Breast epithelium (tissue), 4 donors: Measurements from ENCODE around the gene PAMR1. TPM values are rescaled to one million over a fixed set of nuclear protein-coding genes. Genes with fewer than 3 reads are reported as not detected.

Experiments
- DNase-seq, 2 donors: peaks; one replicate each; pipeline ENCODE4 v3.0.0-alpha.2; 2019; ENCODE audit warnings: low spot score in 2 of 2
- H3K27ac ChIP-seq, 2 donors: fragments of 200-600 bp; sonication (generic) in 1 of 2; one replicate each; pipeline ENCODE4 v1.5.1; 2016 to 2019; ENCODE audit warnings: mild to moderate bottlenecking in 1 of 2
- H3K27me3 ChIP-seq, 2 donors: fragments of 200-600 bp; sonication (generic) in 1 of 2; one replicate each; pipeline versions ENCODE4 v1.5.1 to v1.6.0; 2017 to 2019; ENCODE audit warnings: control low read depth in 1 of 2, mild to moderate bottlenecking in 1 of 2
- H3K36me3 ChIP-seq: fragments of 200-600 bp; one replicate; pipeline ENCODE4 v1.5.1; 2019
- H3K4me1 ChIP-seq, 2 donors: fragments of 200-600 bp; sonication (generic); one replicate each; pipeline ENCODE4 v1.5.1; 2016 to 2019; ENCODE audit warnings: control low read depth in 1 of 2
- H3K4me3 ChIP-seq, 3 donors: fragments of 200-600 bp; sonication (generic); 1 replicate in 2 of 3; 2 replicates in 1 of 3; pipeline ENCODE4 v1.5.1; 2016 to 2019; ENCODE audit warnings: mild to moderate bottlenecking in 3 of 3, moderate library complexity in 2 of 3
- H3K9me3 ChIP-seq, 2 donors: fragments of 200-600 bp; sonication (generic) in 1 of 2; one replicate each; pipeline ENCODE4 v1.5.1; 2016 to 2019; ENCODE audit warnings: control low read depth in 1 of 2
- POLR2A ChIP-seq: fragments of 450-650 bp; IDR thresholded peaks from one replicate; pipeline ENCODE4 v1.6.1; 2016; ENCODE audit warnings: antibody characterized with exemption, mild to moderate bottlenecking, moderate library complexity
- POLR2AphosphoS5 ChIP-seq, 3 donors: sonication (generic); formaldehyde crosslinking; IDR thresholded peaks; one replicate each; pipeline ENCODE4 v1.6.1; 2017; ENCODE audit warnings: antibody characterized with exemption in 3 of 3
- intact Hi-C: fragments of 100-400 bp; cut with DNase I; formaldehyde crosslinking; loops from one replicate; pipeline ENCODE4 v1.15.1; 2023; ENCODE audit warnings: low total_unique reads
- total RNA-seq, 3 donors: library from RNA; depleted of rRNA; stranded (reverse); fragments of >200 nt; gene quantifications; one replicate each; pipeline ENCODE4 v1.1.0, GENCODE V29; 2016
- TF ChIP-seq, protein P1 (sequence below), 3 donors: fragments of 450-650 bp; IDR thresholded peaks; one replicate each; pipeline ENCODE4 v1.5.1; 2016 to 2017; ENCODE audit warnings: antibody characterized with exemption in 3 of 3, mild to moderate bottlenecking in 3 of 3, moderate library complexity in 3 of 3

The PAMR1 gene
- total RNA-seq, 3 donors from 2014 or later = 8.8 to 36.4 (median 11.3) TPM

DNA sequence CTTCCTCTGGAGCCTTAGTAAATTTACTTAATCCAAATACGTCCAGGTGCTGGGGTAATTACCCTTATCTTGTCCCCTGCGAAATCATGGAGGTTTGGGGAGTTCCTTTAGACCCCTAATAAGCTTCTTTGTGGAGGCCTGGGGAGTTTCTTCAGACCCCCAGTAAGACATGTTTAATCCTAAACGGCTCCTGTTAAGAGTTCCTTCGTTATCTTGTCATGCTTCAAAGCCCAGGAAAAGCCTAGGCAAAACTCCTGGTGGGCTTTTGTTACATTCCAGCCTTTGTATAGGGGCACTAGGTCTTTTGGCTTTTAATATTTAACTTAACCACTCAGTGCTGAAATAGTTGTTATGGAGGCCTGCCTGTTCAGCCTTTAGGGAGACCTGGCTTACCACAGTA lies 18.1 kb upstream of the PAMR1 start:
- Histone ChIP-seq H3K36me3 (no peaks in the 10 kb centered on the region), H3K27ac (no peak overlapping the region)

DNA sequence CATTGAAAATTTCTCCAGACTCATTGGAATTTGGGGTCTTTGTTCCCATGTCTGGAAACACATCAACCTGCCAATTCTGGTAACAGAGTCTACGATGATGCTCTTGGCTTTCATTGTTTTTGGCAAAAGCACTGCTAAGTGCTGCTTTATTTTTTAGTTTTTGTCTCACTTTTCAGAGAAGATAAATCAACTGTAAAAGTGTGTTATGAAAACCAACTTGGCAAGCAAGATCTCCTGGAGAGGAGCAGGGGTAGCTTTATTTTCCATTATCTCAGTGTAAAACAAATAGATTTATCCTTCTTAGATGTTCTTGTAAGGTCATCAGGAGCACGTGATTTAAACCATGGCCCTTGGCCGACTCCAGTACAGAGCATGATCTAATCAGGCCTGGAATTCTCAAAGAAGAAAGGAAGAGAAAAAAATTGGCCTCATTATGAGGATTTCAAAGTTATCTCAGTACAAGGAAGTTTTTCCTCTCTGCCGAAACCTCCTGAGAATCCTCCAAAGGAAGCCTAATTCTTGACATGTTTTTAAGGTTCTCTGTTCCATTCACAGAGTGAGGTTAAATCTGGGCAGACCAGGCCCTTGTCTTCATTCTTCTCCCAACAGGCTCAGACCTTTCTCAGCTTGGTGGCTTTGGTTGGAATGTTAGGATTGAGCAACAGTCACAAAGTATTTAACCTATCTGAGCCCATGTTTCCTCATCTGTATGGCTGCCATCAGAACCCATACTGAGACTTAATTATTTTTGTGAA lies 16.4 kb upstream of the PAMR1 start:
- TF ChIP-seq, protein P1, sequence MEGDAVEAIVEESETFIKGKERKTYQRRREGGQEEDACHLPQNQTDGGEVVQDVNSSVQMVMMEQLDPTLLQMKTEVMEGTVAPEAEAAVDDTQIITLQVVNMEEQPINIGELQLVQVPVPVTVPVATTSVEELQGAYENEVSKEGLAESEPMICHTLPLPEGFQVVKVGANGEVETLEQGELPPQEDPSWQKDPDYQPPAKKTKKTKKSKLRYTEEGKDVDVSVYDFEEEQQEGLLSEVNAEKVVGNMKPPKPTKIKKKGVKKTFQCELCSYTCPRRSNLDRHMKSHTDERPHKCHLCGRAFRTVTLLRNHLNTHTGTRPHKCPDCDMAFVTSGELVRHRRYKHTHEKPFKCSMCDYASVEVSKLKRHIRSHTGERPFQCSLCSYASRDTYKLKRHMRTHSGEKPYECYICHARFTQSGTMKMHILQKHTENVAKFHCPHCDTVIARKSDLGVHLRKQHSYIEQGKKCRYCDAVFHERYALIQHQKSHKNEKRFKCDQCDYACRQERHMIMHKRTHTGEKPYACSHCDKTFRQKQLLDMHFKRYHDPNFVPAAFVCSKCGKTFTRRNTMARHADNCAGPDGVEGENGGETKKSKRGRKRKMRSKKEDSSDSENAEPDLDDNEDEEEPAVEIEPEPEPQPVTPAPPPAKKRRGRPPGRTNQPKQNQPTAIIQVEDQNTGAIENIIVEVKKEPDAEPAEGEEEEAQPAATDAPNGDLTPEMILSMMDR (IDR thresholded peaks at IDR 0.05) = no peak
- TF ChIP-seq POLR2AphosphoS5 (IDR thresholded peaks at IDR 0.05) (peak in 2 of 3 donors; percentile 60 to 65), POLR2A (no peak)
- H3K4me3 ChIP-seq = no peak overlapping the region
- peak in 1 of 2 donors; percentile 61 for DNase-seq
- H3K36me3 ChIP-seq = no peaks in the 10 kb centered on the region
- peak overlapping the region; percentile 69 to 84 for H3K27ac ChIP-seq
- intact Hi-C loops = loop anchor here (2.0 kb wide), 1 partner anchor 71 kb away; no protein-coding TSS in a partner anchor
- no peaks in the 10 kb centered on the region for H3K9me3 ChIP-seq
- H3K4me1 ChIP-seq = no peaks in the 10 kb centered on the region
- no peaks in the 10 kb centered on the region for H3K27me3 ChIP-seq

More for the DNA sequence above, 18.1 kb upstream of the PAMR1 start:
- intact Hi-C loops = no loop called here
- TF ChIP-seq, protein P1 (IDR thresholded peaks at IDR 0.05) = no peak
- TF ChIP-seq POLR2A (no peak), POLR2AphosphoS5 (IDR thresholded peaks at IDR 0.05) (no peak)
- H3K4me1 ChIP-seq = no peaks in the 10 kb centered on the region
- H3K9me3 ChIP-seq = no peaks in the 10 kb centered on the region
- H3K4me3 ChIP-seq = no peak overlapping the region
- DNase-seq = no peak
- H3K27me3 ChIP-seq = no peaks in the 10 kb centered on the region

DNA sequence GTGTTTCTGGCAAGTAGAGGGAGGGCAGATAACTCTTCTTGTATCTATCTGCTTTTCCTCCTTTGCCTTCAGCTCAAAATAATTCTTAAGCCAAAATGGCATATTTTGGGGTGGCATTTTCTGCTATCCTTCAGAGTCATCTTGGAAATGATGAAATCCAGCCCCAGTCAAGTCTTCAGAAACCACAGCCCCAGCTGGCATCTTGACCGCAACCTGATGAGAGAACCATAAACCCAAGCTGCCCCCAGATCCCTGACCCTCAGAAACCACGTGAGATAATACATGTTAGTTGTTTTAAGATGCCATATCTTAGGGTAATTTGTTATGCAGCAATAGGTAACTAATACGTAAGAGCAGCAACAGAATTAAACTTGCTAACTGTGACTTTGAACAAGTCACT lies 15.1 kb upstream of the PAMR1 start:
- intact Hi-C loops = loop anchor here (2.0 kb wide), 1 partner anchor 70 kb away; no protein-coding TSS in a partner anchor
- TF ChIP-seq POLR2A (no peak), POLR2AphosphoS5 (IDR thresholded peaks at IDR 0.05) (no peak)
- TF ChIP-seq, protein P1 (IDR thresholded peaks at IDR 0.05) = no peak
- no peak for DNase-seq
- H3K4me1 ChIP-seq = no peaks in the 10 kb centered on the region
- no peak overlapping the region for H3K4me3 ChIP-seq
- no peaks in the 10 kb centered on the region for H3K27me3 ChIP-seq
- no peaks in the 10 kb centered on the region for H3K9me3 ChIP-seq
- no peaks in the 10 kb centered on the region for H3K36me3 ChIP-seq
- H3K27ac ChIP-seq = peak overlapping the region; percentile 69 to 84

DNA sequence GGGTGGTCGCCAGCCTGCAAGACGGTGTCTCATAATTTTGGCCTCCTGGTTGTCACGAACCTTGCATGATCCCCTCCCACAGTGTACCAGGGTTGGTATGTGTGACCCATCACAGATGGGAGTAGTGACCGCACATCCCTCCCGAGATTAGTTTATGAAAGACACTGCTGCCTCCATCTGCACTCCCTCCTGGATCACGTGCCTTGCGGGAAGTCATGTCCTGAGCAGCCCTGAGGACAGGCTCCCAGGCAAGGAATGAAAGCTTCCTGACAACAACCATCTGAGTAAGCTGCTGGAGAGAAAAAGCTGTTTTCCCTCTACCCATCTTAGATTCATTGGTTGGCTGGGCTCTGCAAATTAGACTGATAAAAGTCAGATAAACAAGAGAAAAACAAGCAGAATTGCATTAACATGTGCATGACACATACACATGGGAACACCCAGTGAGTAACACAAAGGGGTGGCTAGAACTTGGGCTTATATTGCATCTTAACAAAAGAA lies 14.4 kb upstream of the PAMR1 start:
- peak in 1 of 2 donors; percentile 44 for DNase-seq
- intact Hi-C loops = loop anchor here (2.0 kb wide), 1 partner anchor 69 kb away; no protein-coding TSS in a partner anchor
- peak overlapping the region; percentile 69 to 84 for H3K27ac ChIP-seq

DNA sequence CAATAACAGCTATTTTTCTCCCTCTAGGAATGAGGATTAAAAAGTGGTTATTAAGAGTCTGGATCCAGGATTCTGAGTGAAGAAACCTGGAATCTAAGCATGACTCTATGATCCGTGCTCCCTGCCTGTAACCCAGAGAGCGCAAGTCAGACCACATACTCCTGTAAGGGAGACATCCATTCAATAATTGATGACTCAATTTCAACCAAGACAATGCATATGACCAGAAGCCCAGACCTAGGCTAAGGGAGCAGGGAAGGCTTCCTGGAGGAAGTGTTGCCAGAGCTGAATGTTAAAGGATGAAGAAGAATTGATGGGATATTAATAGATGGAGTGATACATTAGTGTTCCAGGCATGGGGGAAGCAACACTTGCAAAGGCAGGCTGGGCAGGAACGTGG lies 13.8 kb upstream of the PAMR1 start:
- H3K27ac ChIP-seq = peak overlapping the region; percentile 31 to 82

More for the DNA sequence above, 14.4 kb upstream of the PAMR1 start:
- no peaks in the 10 kb centered on the region for H3K36me3 ChIP-seq
- H3K9me3 ChIP-seq = no peaks in the 10 kb centered on the region
- H3K4me3 ChIP-seq = no peak overlapping the region
- no peaks in the 10 kb centered on the region for H3K4me1 ChIP-seq
- TF ChIP-seq POLR2AphosphoS5 (IDR thresholded peaks at IDR 0.05) (peak in 2 of 3 donors; percentile 68 to 81), POLR2A (no peak)
- no peaks in the 10 kb centered on the region for H3K27me3 ChIP-seq

More for the DNA sequence above, 13.8 kb upstream of the PAMR1 start:
- TF ChIP-seq, protein P1 (IDR thresholded peaks at IDR 0.05) = no peak
- TF ChIP-seq POLR2AphosphoS5 (IDR thresholded peaks at IDR 0.05) (no peak), POLR2A (no peak)
- Histone ChIP-seq H3K9me3 (no peaks in the 10 kb centered on the region), H3K27me3 (no peaks in the 10 kb centered on the region), H3K4me3 (no peak overlapping the region), H3K4me1 (no peaks in the 10 kb centered on the region), H3K36me3 (no peaks in the 10 kb centered on the region)
- DNase-seq = no peak
- intact Hi-C loops = no loop called here
